ENCODE measurements around the gene METTL9. TPM values are rescaled to one million over a fixed set of nuclear protein-coding genes. Genes with fewer than 3 reads are reported as not detected.

Gene METTL9
- total and polyA plus RNA-seq, 2 experiments from 2014 or later: 72.5 to 152 TPM

GRCh38 chr16:21639493-21639892, 40.1 kb downstream of the METTL9 start (continued):
- TF ChIP-seq CTCF (conservative IDR thresholded peaks at IDR 0.05; ENCODE audit: low read depth in 2 of 2) (no peak), POLR2AphosphoS5 (IDR thresholded peaks at IDR 0.05; ENCODE audit: low read depth) (no peak)

- Histone ChIP-seq H3K4me1 (ENCODE audit: insufficient read depth) (no peaks in the 10 kb centered on the region), H3K4me2 (no peak overlapping the region), H3F3A (replicated peaks; ENCODE audit: low read depth) (no peaks in the 10 kb centered on the region), H4K20me1 (replicated peaks; ENCODE audit: insufficient read depth) (peaks cover 7% of the 10 kb centered on the region), H3K79me2 (replicated peaks; ENCODE audit: insufficient read depth) (peaks cover 27% of the 10 kb centered on the region), H3K27me3 (ENCODE audit: insufficient read depth) (no peaks in the 10 kb centered on the region), H3K9me2 (ENCODE audit: insufficient read depth) (no peaks in the 10 kb centered on the region), H3K4me3 (no peak overlapping the region), H2AFZ (no peak overlapping the region), H3K27ac (ENCODE audit: low read depth) (no peak overlapping the region), H3K36me3 (ENCODE audit: insufficient read depth) (no peaks in the 10 kb centered on the region)
- no peak for DNase-seq (ENCODE audit: low spot score)
- ATAC-seq: no peak
- Mint-ChIP-seq H3K9me3 (no peaks in the 10 kb centered on the region), H3K4me1 (peaks cover under 1% of the 10 kb centered on the region; the same call in 1 of the 3 replicates), H3K4me3 (no peak overlapping the region), H3K27me3 (ENCODE audit: insufficient read depth, low read depth, poor library complexity) (no peaks in the 10 kb centered on the region), H3K27ac (no peak overlapping the region), H3K36me3 (ENCODE audit: low read depth) (no peaks in the 10 kb centered on the region)
- TF ChIP-seq STAT1 (IDR thresholded peaks at IDR 0.05; ENCODE audit: unreplicated experiment) (no peak), POLR2AphosphoS5 (IDR thresholded peaks at IDR 0.05; ENCODE audit: low read depth) (no peak), EZH2 (IDR thresholded peaks at IDR 0.05; ENCODE audit: low read depth, unreplicated experiment) (no peak), ZNF114 (CRISPR knock-in tag; IDR thresholded peaks at IDR 0.05) (no peak), ETS1 (IDR thresholded peaks at IDR 0.05) (no peak), NANOG (IDR thresholded peaks at IDR 0.05; ENCODE audit: borderline replicate concordance) (no peak), JUNB (IDR thresholded peaks at IDR 0.05; ENCODE audit: unreplicated experiment) (no peak), CREB1 (CRISPR knock-in tag; IDR thresholded peaks at IDR 0.05; ENCODE audit: low read depth) (no peak), ZNF462 (CRISPR knock-in tag; IDR thresholded peaks at IDR 0.05) (no peak), EZH2phosphoT487 (IDR thresholded peaks at IDR 0.05; ENCODE audit: unreplicated experiment) (no peak), ZNF331 (CRISPR knock-in tag; IDR thresholded peaks at IDR 0.05; ENCODE audit: low read depth) (no peak), CTCF (conservative IDR thresholded peaks at IDR 0.05; ENCODE audit: low read depth in 2 of 2) (no peak)
These were observed 42.5 kb downstream of the METTL9 start for GRCh38 chr16:21641916-21642315.

Measured in GM23338 (cell line).